CD4-positive, alpha-beta T cell treated with Interleukin-1 beta for 1 hour (primary cell): ENCODE data around the gene GBX2.

ENCODE experiments used
- DNase-seq, 2 donors: peaks; one replicate each; pipeline ENCODE4 v3.0.0-alpha.2; 2020 to 2022

The GBX2 gene

GRCh38 chr2:236168110-236169080 lies at the start of gene GBX2:
Gene GBX2, minus strand, starts transcription at chr2:236168386. Its CDS starts 415 bp downstream, at chr2:236167971.
- DNase-seq, result no peak

GRCh38 chr2:236217926-236218325 lies 49.7 kb upstream of the GBX2 start:
- DNase-seq, result no peak

DNA sequence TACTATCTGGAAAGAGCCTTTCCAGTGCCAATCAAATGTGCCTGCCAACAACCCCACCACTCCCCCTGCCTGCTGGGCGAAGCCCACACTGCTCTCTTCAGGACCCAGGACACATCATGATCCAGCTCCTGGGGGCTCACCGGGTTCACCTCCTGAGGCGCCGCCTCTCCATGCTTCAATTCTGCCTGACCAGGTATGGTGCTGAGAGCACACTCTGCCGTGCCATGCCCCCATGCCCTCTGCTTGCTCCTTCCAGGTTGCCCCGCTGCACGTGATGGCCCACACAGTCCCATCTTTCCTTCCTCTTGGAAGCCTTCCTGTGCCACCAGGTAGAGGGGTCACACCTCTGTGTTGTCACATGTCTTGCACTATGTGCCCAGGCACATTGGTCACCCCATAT lies 48.5 kb upstream of the GBX2 start:
- no peak for DNase-seq

DNA sequence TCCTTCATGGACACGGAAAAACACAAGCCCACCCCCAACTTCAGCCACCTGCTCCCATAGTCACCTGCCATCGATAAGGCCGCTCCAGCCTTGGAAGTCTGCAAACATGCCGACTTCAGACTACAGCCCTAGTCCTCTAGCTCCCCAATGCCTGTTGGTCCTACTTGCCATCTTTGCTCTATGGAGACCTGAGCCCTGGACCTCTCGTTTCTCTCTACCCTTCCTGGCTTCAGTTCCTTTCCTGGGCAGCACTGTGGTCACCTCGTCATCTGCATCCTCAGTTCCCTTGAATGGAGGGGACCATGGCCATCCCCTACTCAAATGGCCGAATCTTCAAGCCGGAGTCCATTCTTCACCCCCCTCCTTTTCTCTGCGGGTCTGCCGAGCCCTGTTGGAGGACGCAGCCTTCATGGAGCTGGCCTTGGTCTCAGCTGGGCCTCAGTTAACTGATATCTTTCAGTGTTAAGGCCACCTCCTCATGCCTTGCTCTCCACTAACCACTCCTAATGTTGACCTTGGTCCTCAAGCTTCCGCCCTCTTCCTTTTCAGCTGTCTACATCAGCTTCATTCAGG lies 47.7 kb upstream of the GBX2 start:
- DNase-seq, result no peak

DNA sequence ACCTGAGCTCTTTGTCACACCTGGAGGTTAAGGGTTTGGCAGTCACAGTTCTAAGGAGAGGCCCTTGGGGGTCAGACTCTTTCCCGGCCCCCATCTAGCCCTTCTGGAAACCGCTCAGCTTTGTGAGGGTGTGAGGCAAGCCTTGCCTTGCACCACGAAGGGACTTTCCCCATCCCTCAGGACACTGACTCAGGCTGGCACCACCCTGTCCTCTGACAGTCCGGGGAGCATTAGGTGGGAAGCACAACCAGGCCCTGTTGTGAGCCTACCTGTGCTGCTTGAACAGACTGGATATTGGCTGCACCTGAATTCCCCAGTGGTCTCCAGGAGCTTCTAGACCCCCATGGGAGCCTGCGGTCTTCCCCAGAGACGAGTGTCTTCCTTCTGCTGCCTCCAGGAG lies 47.0 kb upstream of the GBX2 start:
- no peak for DNase-seq

DNA sequence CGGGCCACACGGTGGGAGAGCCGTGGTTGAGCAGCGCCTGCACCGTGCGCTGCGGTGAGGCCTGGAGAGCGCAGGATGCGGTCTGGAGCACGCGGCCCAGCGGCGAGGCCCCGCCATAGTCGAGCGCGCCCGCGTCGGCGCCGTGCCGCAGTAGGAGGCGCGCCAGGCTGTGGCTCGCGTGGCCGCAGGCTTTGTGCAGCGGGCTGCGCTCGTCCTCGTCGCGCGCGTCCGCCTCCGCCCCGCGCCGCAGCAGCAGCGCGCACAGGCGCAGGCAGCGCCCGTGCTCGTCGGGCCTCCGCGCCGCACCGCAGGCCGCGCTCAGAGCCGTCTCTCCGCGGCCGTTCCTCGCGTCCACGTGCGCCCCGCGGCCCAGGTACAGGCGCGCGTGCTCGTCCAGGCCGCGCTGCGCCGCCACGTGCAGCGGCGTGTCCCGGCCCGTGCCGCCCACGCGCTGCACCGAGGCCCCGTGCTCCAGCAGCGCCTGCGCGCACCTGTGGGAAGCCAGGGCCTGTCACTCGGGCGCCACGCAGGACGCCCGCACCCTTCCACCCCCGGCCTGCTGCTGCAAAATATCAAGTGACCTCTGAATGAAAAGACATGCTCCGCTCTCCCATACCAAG lies 46.3 kb upstream of the GBX2 start:
- no peak for DNase-seq

DNA sequence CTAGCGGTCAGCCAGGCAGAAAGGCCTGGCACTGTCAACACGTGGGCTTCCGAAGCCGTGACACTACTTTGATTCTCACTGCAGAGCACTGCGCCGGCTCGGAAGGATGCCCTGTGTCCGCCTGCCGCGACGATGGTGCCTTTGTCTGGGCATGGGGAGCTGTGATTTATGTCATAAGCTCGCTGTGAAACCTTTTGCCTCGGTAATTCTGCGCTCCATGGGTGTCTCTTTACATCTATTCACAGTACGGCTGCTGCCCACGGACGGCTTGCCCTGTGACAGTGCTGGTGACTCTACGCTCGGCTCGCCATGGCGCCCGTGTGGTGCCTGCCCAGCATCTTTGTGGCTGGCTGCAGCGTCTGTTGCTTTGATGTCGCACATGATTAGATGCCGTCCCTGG lies 43.1 kb upstream of the GBX2 start:
- no peak for DNase-seq

GRCh38 chr2:236210536-236210935 lies 42.4 kb upstream of the GBX2 start:
- DNase-seq, result no peak

DNA sequence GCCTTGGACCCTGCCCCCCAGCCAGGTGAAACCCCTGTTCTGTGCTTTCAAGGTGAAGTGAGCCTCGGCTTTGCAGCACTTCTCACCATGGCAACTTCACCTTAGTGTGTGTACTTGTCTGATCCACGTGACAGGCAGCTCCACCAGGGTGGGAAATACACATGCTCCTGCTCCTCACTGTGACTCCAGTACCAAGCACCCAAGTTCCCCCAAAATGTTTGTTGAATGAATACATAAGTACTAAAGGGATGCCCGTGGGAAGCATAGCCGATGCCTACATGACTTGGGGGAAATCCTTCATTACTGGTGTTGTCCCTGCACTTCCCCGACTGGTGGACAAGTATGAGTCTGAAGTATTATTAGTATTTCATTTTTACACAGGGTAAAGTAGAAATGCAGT lies 41.8 kb upstream of the GBX2 start:
- DNase-seq, result no peak

DNA sequence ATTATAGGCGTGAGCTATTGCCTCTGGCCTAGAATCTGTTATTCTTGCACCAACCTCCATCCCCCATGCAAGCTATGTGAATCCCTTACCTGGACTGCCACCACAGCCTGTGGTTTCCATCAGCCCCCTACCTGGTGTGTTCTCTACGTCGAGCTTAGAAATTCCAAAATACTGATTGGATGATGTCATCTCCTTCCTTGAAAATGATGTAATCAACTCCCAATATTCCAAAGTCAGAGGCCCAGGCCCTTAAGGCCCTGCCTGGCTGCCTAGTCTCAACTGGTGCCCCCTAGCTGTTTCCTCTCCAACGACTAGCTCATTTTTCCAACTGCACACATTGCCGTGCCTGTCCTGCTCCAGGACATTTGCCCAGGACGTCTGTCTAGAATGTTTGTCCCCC lies 41.3 kb upstream of the GBX2 start:
- DNase-seq, result no peak

DNA sequence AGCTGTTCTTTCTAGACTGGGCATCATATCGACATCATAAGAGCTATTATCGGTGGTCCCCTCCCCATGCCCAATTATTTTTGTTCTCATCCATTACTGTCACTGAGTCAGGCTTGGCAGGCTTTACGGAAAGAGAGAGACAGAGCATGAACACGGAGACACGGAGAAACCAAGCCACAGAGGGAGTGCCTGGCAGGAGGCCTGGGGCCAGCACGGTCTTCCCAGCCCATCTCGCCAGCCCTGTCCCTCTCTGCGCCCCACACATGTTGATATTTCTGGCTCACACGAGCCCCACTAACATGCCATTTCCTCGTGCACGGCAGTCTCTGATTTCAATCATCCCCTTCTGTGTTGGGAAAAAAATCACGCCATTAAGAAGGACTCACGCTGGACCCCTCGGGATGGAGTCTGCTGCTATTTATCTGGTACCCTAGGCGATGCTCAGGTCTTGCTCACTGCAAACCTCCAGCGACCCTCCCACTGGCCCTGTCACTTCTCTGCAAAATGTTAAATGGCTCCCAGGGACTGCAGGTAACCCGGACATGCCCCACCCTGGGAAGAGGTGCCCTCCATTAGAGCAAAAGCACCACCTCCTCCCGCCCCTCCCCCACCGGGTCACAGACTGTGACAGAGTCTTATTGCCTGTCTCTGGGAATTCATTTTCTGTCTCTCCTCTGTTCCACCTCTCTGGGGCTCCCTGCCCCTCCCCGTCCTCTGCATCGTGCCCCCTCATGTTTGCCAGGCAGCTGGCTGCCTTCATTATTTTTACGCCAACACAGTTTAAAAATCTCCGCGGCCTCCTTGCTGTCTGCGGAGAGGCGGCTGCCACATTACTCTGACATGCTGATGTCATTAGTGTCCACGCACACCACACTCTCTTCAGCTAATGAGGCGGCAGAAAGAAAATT lies 40.1 kb upstream of the GBX2 start:
- DNase-seq, result no peak

DNA sequence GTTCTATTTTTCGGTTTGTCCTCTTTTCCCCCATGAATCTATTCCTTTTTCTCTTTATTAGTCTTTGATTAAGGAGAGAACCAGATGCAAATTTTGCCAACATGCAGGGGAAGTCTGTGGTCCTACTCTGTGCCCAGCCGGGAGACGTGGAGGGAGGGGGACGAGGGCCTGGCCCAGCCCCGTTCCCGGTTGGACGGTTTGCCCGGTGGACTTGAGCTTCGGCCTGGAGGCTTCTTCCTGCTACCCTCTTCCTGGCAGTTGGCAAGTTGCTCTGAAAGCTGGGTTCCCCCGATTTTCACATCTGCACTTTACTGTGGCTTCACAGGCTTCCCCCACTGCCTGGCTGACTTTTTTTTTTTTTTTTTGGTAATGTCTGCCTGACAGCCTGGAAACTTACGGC lies 39.3 kb upstream of the GBX2 start:
- DNase-seq, result no peak

DNA sequence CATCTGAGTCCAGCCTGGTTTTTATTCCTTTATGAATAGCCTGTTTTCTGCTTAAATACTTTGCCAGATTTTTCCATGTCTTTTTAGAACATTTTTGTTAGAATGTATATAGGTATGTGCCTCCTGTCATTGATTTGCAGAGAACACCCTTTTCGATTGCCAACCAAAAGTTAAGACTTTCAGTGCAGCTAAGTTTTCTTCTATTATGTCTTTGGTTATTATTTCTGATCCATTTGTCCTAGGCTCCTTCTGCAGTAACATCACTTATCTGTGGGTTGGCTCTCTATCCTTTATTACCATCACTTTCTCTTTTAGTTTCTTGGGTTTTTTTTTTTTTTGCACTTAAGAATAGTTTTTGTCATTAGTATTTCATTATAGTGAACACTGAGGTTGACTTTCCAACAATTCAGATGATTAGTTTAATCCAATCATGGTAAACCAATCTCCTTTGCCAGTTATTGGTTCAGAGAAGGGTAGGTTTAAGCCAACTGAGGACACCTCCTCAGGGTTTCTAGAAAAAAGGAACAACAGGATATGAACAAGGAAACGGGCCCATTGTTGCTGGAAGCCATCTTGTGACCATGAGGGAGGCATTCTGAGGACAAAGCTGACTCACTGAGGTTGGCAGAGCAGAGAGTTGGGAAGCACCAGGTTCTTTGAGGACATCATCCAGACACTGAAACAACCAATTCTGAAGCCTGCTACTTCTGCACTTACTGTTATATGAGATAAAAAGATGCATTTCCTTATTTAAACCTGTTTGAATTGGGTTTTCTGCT lies 37.9 kb upstream of the GBX2 start:
- DNase-seq, result no peak

- no peak for DNase-seq
Observed at GRCh38 chr2:236204953-236205352, 36.8 kb upstream of the GBX2 start.

DNA sequence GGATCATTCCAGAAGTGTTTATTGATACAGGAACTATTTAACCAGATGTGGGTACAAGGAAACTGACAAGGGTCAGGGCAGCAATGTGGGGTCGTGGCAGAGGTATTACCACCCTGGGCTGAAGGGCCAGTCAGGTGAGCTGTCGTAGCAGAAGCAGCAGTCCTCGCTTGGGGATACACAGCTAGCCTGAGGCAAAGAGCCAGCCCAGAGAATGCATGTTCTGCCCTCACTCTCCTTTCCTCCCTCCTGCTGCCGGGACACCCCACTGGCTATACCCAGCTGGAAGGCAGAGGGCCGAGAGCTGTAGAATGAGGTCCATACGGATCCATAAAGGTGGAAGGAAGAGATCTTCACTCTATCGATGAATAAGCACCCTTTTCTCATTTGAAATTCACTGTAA lies 32.2 kb upstream of the GBX2 start:
- no peak for DNase-seq

DNA sequence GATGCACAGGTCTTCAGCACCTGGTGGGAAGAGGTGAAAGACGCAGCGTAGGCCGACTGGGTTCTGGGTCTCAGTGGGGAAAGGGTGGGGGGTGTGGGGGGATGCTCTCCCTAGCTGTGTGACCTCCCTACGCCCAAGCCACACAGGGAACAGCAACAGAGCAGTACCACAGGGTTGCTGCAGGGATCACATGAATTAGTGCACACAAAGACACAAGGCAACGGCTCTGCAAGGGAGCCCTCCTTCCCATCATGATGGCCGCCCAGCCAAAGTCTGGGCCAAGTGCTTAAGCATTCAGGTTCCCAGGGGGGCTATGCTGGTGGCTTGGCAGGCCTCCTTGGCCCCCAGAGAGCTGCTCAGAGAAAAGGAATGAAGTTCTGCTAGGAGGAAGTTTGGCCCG lies 28.2 kb upstream of the GBX2 start:
- DNase-seq, result no peak

- DNase-seq, result no peak
Observed at GRCh38 chr2:236195726-236196125, 27.5 kb upstream of the GBX2 start.

- no peak for DNase-seq
Observed at GRCh38 chr2:236194786-236195185, 26.6 kb upstream of the GBX2 start.

- DNase-seq, result no peak
Observed at GRCh38 chr2:236193026-236193425, 24.8 kb upstream of the GBX2 start.

DNA sequence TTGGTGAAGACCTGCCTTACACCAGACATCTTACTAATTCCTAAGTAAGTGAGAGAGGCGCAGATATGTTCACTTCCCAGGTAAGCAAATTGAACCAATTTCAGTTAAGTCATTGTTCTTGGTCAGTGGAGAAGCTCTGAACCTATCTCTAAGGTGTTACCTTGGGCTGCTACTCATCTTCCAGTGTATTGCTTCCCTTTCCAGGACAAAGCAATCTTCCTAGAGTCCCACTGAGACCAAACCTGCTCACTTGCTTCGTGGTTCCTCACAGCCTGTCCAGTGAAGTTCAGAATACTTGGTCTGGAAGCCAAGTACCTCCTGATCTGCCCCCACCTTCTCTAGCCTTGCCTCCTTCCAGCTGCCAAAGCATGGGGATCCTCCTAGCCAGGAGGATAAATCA lies 22.5 kb upstream of the GBX2 start:
- DNase-seq, result no peak

GRCh38 chr2:236184701-236185100 lies 16.5 kb upstream of the GBX2 start:
- no peak for DNase-seq

DNA sequence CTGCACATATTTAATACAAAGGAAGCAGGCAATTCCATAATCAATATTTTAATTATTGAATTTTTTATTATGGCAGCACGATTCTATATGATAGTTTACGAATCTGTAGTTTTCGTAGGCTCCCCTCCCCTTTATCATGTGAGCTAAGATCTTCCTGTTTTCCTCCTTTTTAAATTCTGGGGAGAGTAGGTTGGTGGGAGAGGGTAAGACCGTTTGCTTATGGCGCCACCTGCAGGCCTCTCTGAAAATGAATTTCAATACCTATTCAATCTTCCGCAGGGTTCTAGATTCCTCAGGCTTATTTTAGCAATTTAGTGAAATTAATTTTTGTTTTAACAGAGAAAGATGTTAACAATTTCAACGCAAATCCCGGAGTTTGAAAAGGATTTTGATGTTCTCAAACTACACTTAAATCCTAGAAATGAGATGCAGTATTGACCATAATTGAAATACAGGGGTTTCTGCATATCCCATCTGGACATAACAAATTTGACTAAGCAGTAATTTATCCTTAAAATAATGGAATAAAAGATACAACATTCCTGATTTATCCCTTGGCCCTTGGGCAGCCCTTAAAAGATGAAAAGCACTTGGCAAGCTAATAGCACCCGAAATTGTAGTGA lies 12.8 kb upstream of the GBX2 start:
- peak in 1 of 2 donors; percentile 22 for DNase-seq
